ENCODE data around the gene CORO2A. TPM values are rescaled to one million over a fixed set of nuclear protein-coding genes. Genes with fewer than 3 reads are reported as not detected.

The CORO2A gene
- total RNA-seq, 4 donors from 2014 or later, result 2.8 to 4.6 (median 4.2) TPM

DNA sequence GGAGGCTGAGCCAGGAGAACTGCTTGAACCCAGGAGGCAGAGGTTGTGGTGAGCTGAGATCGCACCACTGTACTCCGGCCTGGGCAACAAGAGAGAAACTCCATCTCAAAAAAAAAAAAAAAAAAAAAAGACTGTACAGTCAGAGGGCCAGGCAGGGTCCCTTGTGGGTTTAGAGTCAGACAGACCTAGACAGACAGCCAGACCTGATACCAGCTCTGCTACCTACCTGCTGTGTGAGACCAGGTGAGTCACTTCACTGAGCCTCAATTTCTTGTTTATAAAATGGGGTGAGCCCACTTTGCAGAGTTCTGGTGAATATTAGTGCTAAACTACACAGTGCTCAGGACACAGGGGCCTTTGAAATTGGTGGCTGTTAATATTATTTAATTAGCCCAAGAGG is 93.1 kb downstream of the CORO2A start:
- H3K36me3 ChIP-seq, result no peaks in the 10 kb centered on the region
- no peaks in the 10 kb centered on the region for H3K4me1 ChIP-seq
- intact Hi-C loops (cut with DNase I; ENCODE audit: low total_unique reads), result no loop called here
- H3K4me3 ChIP-seq, result no peak overlapping the region
- no peaks in the 10 kb centered on the region for H3K9me3 ChIP-seq
- no peaks in the 10 kb centered on the region for H3K27me3 ChIP-seq
- no peak for DNase-seq
- no peak for TF ChIP-seq POLR2A (IDR thresholded peaks at IDR 0.05)
- TF ChIP-seq, protein P1, sequence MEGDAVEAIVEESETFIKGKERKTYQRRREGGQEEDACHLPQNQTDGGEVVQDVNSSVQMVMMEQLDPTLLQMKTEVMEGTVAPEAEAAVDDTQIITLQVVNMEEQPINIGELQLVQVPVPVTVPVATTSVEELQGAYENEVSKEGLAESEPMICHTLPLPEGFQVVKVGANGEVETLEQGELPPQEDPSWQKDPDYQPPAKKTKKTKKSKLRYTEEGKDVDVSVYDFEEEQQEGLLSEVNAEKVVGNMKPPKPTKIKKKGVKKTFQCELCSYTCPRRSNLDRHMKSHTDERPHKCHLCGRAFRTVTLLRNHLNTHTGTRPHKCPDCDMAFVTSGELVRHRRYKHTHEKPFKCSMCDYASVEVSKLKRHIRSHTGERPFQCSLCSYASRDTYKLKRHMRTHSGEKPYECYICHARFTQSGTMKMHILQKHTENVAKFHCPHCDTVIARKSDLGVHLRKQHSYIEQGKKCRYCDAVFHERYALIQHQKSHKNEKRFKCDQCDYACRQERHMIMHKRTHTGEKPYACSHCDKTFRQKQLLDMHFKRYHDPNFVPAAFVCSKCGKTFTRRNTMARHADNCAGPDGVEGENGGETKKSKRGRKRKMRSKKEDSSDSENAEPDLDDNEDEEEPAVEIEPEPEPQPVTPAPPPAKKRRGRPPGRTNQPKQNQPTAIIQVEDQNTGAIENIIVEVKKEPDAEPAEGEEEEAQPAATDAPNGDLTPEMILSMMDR (IDR thresholded peaks at IDR 0.05), result no peak
- no peak overlapping the region for H3K27ac ChIP-seq

DNA sequence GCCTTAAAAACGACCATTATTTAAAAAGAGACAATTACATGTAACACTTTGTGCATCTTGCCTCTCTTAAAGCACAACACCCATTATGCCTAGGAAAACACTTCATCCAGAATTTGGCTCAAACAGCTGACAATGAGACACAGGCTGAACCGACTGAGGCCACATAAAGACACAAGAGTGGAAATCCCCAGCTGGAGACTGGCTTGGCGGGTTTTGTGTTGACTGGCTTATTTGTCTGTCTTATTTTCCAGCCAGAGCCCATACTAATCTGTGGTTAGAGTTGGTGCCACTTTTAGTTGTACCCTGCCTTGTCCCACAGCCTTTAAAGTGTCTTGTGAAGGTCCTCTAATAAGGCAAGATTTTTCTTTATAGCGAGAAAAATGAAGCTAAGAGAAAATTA is 94.6 kb downstream of the CORO2A start:
- Histone ChIP-seq H3K9me3 (no peaks in the 10 kb centered on the region), H3K36me3 (no peaks in the 10 kb centered on the region), H3K27me3 (no peaks in the 10 kb centered on the region), H3K27ac (no peak overlapping the region), H3K4me3 (no peak overlapping the region), H3K4me1 (no peaks in the 10 kb centered on the region)
- DNase-seq, result no peak
- TF ChIP-seq POLR2A (IDR thresholded peaks at IDR 0.05), result no peak
- TF ChIP-seq, protein P1 (IDR thresholded peaks at IDR 0.05), result no peak
- intact Hi-C loops (cut with DNase I; ENCODE audit: low total_unique reads), result no loop called here

DNA sequence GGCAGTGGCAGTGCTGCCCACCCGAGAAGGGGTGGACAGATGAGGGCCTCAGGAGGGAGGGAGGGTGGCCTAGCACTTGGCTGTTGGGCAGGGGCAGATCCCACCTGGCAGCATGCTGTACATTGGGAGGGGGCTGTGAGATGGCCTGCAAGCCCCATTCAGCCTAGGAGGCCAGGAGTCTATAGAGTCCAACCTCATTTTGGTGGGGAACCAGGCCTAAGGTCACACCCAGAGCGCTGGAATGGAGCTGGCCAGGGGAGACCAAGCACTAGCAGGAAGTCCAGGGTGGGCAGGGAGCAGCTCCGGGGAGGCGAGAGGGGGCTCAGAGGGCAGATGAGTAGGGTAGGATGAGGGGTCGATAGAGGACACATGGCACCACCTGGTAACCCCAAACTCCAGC is 96.3 kb downstream of the CORO2A start:
- H3K27me3 ChIP-seq, result no peaks in the 10 kb centered on the region

DNA sequence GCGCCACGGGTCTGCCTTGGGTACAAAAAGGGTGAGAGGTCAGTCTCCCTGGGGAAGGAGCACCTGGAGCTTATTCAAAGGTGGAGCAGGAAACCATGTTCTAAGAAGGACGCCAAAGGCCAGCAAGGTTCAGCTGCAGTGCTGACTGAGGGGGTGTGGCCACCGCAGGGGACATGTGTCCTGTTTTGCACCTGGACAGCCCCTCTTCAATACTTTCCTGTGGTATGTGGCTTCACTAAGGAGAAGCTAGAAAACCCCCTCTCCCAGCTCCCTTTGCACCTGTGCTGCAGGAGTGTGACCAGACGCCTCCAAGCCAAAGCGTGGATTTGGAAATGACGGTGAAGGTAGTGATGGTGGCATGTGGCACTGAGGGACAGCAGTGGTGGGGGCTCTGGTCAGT is 97.0 kb downstream of the CORO2A start:
- no peaks in the 10 kb centered on the region for H3K9me3 ChIP-seq
- TF ChIP-seq, protein P1 (IDR thresholded peaks at IDR 0.05), result no peak
- TF ChIP-seq POLR2A (IDR thresholded peaks at IDR 0.05), result no peak
- intact Hi-C loops (cut with DNase I; ENCODE audit: low total_unique reads), result no loop called here
- no peaks in the 10 kb centered on the region for H3K4me1 ChIP-seq
- H3K36me3 ChIP-seq, result no peaks in the 10 kb centered on the region
- no peak overlapping the region for H3K27ac ChIP-seq
- no peak for DNase-seq
- H3K4me3 ChIP-seq, result no peak overlapping the region
- H3K27me3 ChIP-seq, result no peaks in the 10 kb centered on the region

More for the DNA sequence above, 96.3 kb downstream of the CORO2A start:
- no peak overlapping the region for H3K4me3 ChIP-seq
- no peak overlapping the region for H3K27ac ChIP-seq
- intact Hi-C loops (cut with DNase I; ENCODE audit: low total_unique reads), result no loop called here
- H3K36me3 ChIP-seq, result no peaks in the 10 kb centered on the region
- TF ChIP-seq, protein P1 (IDR thresholded peaks at IDR 0.05), result no peak
- no peak for TF ChIP-seq POLR2A (IDR thresholded peaks at IDR 0.05)
- no peaks in the 10 kb centered on the region for H3K9me3 ChIP-seq
- no peak for DNase-seq
- H3K4me1 ChIP-seq, result no peaks in the 10 kb centered on the region

DNA sequence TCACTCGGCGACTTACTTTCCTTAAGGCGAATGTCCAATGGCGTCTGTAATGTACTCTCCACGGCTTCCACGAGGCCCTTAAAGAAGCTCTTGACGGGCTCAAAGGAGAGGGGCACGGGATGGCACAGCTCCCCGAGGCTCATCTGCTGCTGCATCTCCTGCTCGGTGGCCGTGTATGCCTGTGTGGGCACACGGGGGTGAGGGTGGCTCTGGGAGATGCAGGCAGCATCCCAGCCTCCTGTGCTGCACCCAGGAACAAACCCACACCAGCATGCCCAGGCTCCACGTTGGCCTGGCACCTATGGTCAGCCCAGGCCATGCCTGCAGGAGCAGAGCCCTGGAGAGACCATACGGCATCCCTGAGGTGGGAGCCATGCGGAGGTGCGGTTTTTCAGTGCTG is 97.6 kb downstream of the CORO2A start:
- TF ChIP-seq, protein P1 (IDR thresholded peaks at IDR 0.05), result no peak
- no peak for TF ChIP-seq POLR2A (IDR thresholded peaks at IDR 0.05)
- Histone ChIP-seq H3K4me3 (no peak overlapping the region), H3K27me3 (no peaks in the 10 kb centered on the region), H3K4me1 (no peaks in the 10 kb centered on the region), H3K36me3 (no peaks in the 10 kb centered on the region), H3K27ac (no peak overlapping the region), H3K9me3 (no peaks in the 10 kb centered on the region)
- intact Hi-C loops (cut with DNase I; ENCODE audit: low total_unique reads), result no loop called here
- DNase-seq, result no peak
